ENCODE results near the gene RNF2. TPM values are rescaled to one million over a fixed set of nuclear protein-coding genes. Genes with fewer than 3 reads are reported as not detected.

Gene RNF2
- polyA plus RNA-seq, 1 of the 3 experiments (the other 2 are of a cell fraction), result 20.1 TPM

- H3K27ac ChIP-seq (ENCODE audit: low read depth in 2 of 2, low read length in 1 of 2), result no peak overlapping the region
- DNase-seq, result no peak
- ChIA-PET POLR2A (no interaction called here), CTCF (no interaction called here)
- no peaks in the 10 kb centered on the region for H3K9me3 ChIP-seq
- TF ChIP-seq FOXM1 (IDR thresholded peaks at IDR 0.05; ENCODE audit: low read depth) (no peak), TCF12 (IDR thresholded peaks at IDR 0.05) (no peak), RCOR1 (IDR thresholded peaks at IDR 0.05; ENCODE audit: low read length) (no peak), IRF3 (IDR thresholded peaks at IDR 0.05; ENCODE audit: low read depth, low read length) (no peak), MXI1 (IDR thresholded peaks at IDR 0.05; ENCODE audit: low read depth, low read length) (no peak), POLR2AphosphoS5 (IDR thresholded peaks at IDR 0.05; ENCODE audit: low read depth, low read length) (no peak), YY1 (IDR thresholded peaks at IDR 0.05; ENCODE audit: low read depth) (no peak), EP300 (IDR thresholded peaks at IDR 0.05; ENCODE audit: borderline replicate concordance in 1 of 2, low read depth in 1 of 2, low read length in 1 of 2) (no peak)
- H3K36me3 ChIP-seq (replicated peaks in 1 of 2; ENCODE audit: control insufficient read depth in 1 of 2, insufficient read depth in 2 of 2, low read length in 1 of 2), result peaks cover 2 to 6% of the 10 kb centered on the region in 2 experiments
- H2AFZ ChIP-seq (ENCODE audit: low read depth), result no peak overlapping the region
- no peak overlapping the region for H3K4me2 ChIP-seq
- H3K27me3 ChIP-seq (ENCODE audit: insufficient read depth), result no peaks in the 10 kb centered on the region
- no peaks in the 10 kb centered on the region for H4K20me1 ChIP-seq (ENCODE audit: insufficient read depth)
- H3F3A ChIP-seq (replicated peaks; ENCODE audit: insufficient read depth), result peaks cover 4% of the 10 kb centered on the region
- no peaks in the 10 kb centered on the region for H3K79me2 ChIP-seq (ENCODE audit: insufficient read depth)
- no peaks in the 10 kb centered on the region for H3K4me1 ChIP-seq (ENCODE audit: control insufficient read depth in 1 of 2, insufficient read depth in 2 of 2, low read depth in 1 of 2, low read length in 1 of 2)
- no peak overlapping the region for H3K4me3 ChIP-seq (ENCODE audit: low read depth in 2 of 2, low read length in 1 of 2)
- H3K9me2 ChIP-seq, result no peaks in the 10 kb centered on the region
- H3K9ac ChIP-seq, result no peak overlapping the region
Measured at GRCh38 chr1:185111873-185112272, 66.5 kb downstream of the RNF2 start.

GRCh38 chr1:185112356-185112755, 67.0 kb downstream of the RNF2 start:
- 96% methylated on average over 2 of the region's 2 CpGs for WGBS (ENCODE audit: low lambda C conversion rate)
- H2AFZ ChIP-seq (ENCODE audit: low read depth), result no peak overlapping the region
- no peaks in the 10 kb centered on the region for H4K20me1 ChIP-seq (ENCODE audit: insufficient read depth)
- DNase-seq, result no peak
- POLR2A ChIA-PET, result no interaction called here
- CTCF ChIA-PET, result no interaction called here
- H3K79me2 ChIP-seq (ENCODE audit: insufficient read depth), result no peaks in the 10 kb centered on the region
- no peak for TF ChIP-seq RXRA (IDR thresholded peaks at IDR 0.05; ENCODE audit: borderline replicate concordance, low read depth)
- no peak for TF ChIP-seq YY1 (IDR thresholded peaks at IDR 0.05; ENCODE audit: low read depth)
- TF ChIP-seq MEF2A (IDR thresholded peaks at IDR 0.05; ENCODE audit: borderline replicate concordance, low read depth), result no peak
- no peak for TF ChIP-seq USF2 (IDR thresholded peaks at IDR 0.05; ENCODE audit: borderline replicate concordance, low read depth, low read length)
- no peak for TF ChIP-seq JUND (IDR thresholded peaks at IDR 0.05)
- no peak for TF ChIP-seq EZH2phosphoT487 (IDR thresholded peaks at IDR 0.05; ENCODE audit: borderline replicate concordance, low read depth)
- no peak for TF ChIP-seq CHD2 (IDR thresholded peaks at IDR 0.05; ENCODE audit: low read length, partially characterized antibody)
- no peak for TF ChIP-seq SIN3A (IDR thresholded peaks at IDR 0.05; ENCODE audit: borderline replicate concordance, low read depth, low read length)
- H3K36me3 ChIP-seq (replicated peaks in 1 of 2; ENCODE audit: control insufficient read depth in 1 of 2, insufficient read depth in 2 of 2, low read length in 1 of 2), result peaks cover 3 to 6% of the 10 kb centered on the region in 2 experiments
- no peak overlapping the region for H3K27ac ChIP-seq (ENCODE audit: low read depth in 2 of 2, low read length in 1 of 2)
- no peaks in the 10 kb centered on the region for H3K27me3 ChIP-seq (ENCODE audit: insufficient read depth)
- no peak overlapping the region for H3K4me3 ChIP-seq (ENCODE audit: low read depth in 2 of 2, low read length in 1 of 2)
- no peaks in the 10 kb centered on the region for H3K9me2 ChIP-seq
- H3K4me2 ChIP-seq, result no peak overlapping the region
- H3K9ac ChIP-seq, result no peak overlapping the region
- H3F3A ChIP-seq (replicated peaks; ENCODE audit: insufficient read depth), result peaks cover 4% of the 10 kb centered on the region
- H3K4me1 ChIP-seq (ENCODE audit: control insufficient read depth in 1 of 2, insufficient read depth in 2 of 2, low read depth in 1 of 2, low read length in 1 of 2), result no peaks in the 10 kb centered on the region
- no peaks in the 10 kb centered on the region for H3K9me3 ChIP-seq
